Fibroblast of lung (primary cell): ENCODE results near the gene KIF1A. TPM values are rescaled to one million over a fixed set of nuclear protein-coding genes. Genes with fewer than 3 reads are reported as not detected.

Experiments
- DNase-seq, 2 donors: peaks; one replicate each; pipeline versions ENCODE4 v3.0.0 to v3.0.0-alpha.2; 2010; ENCODE audit warnings: low read depth in 2 of 2
- H2AFZ ChIP-seq: 2 replicates; pipeline ENCODE4 v1.5.1; 2012; ENCODE audit warnings: low read length, control low read depth, inconsistent platforms
- H3K27ac ChIP-seq: 2 replicates; pipeline ENCODE4 v1.5.1; 2011; ENCODE audit warnings: low read length, control low read depth; ENCODE audit not compliant: insufficient read depth
- H3K27me3 ChIP-seq: 2 replicates; pipeline ENCODE4 v1.5.1; 2011; ENCODE audit warnings: mild to moderate bottlenecking, low read length; ENCODE audit not compliant: control insufficient read depth, insufficient read depth
- H3K36me3 ChIP-seq: 2 replicates; pipeline ENCODE4 v1.5.1; 2011; ENCODE audit warnings: low read length; ENCODE audit not compliant: control insufficient read depth, insufficient read depth
- H3K4me1 ChIP-seq: 2 replicates; pipeline ENCODE4 v1.5.1; 2011; ENCODE audit warnings: low read length; ENCODE audit not compliant: control insufficient read depth, insufficient read depth; ENCODE audit errors: extremely low read depth
- H3K4me2 ChIP-seq: 2 replicates; pipeline ENCODE4 v1.5.1; 2011; ENCODE audit warnings: low read length, control low read depth; ENCODE audit not compliant: insufficient read depth; ENCODE audit errors: extremely low read depth
- H3K4me3 ChIP-seq, 4 experiments: fragments of 200-600 bp in 1 of 4; sonication (generic) in 1 of 4; replicated peaks in 1 of 4; 2 replicates each; pipeline ENCODE4 v1.5.1; 2011 to 2016; ENCODE audit warnings: low read length in 4 of 4, low read depth in 3 of 4, mild to moderate bottlenecking in 3 of 4, control low read depth in 2 of 4, inconsistent platforms in 1 of 4, mixed read lengths in 1 of 4; ENCODE audit not compliant: insufficient read depth in 1 of 4; ENCODE audit errors: control extremely low read depth in 1 of 4
- H3K79me2 ChIP-seq: 2 replicates; pipeline ENCODE4 v1.5.1; 2012; ENCODE audit warnings: mild to moderate bottlenecking, low read length, inconsistent platforms; ENCODE audit not compliant: control insufficient read depth, insufficient read depth
- H3K9ac ChIP-seq: 2 replicates; pipeline ENCODE4 v1.5.1; 2011; ENCODE audit warnings: mild to moderate bottlenecking, low read length, control low read depth; ENCODE audit not compliant: insufficient read depth
- H3K9me3 ChIP-seq: 2 replicates; pipeline ENCODE4 v1.5.1; 2012; ENCODE audit warnings: low read depth, low read length; ENCODE audit not compliant: control insufficient read depth, insufficient read depth
- H4K20me1 ChIP-seq: 2 replicates; pipeline ENCODE4 v1.5.1; 2011; ENCODE audit warnings: low read length; ENCODE audit not compliant: control insufficient read depth, insufficient read depth; ENCODE audit errors: extremely low read depth
- CTCF ChIP-seq, 2 donors: IDR thresholded peaks in 1 of 2; conservative IDR thresholded peaks in 1 of 2; 1 replicate in 1 of 2; 2 replicates in 1 of 2; pipeline ENCODE4 v1.5.1; 2011 to 2012; ENCODE audit warnings: low read length in 2 of 2, control low read depth in 1 of 2, inconsistent platforms in 1 of 2, low read depth in 1 of 2, mild to moderate bottlenecking in 1 of 2
- EZH2 ChIP-seq: IDR thresholded peaks from 2 replicates; pipeline ENCODE4 v1.5.1; 2012; ENCODE audit warnings: low read length, control low read depth, mild to moderate bottlenecking; ENCODE audit errors: missing control alignments
- polyA plus RNA-seq, 2 donors: library from polyadenylated mRNA; depleted of rRNA in 1 of 2; stranded (reverse) in 1 of 2; unstranded in 1 of 2; fragments of >200 nt; gene quantifications; 2 replicates each; pipeline ENCODE4 v1.2.1, GENCODE V29; 2011 to 2012; ENCODE audit warnings: missing spikeins in 1 of 2
- total RNA-seq: library from RNA; depleted of rRNA; stranded (reverse); fragments of >200 nt; gene quantifications from 2 replicates; pipeline ENCODE4 v1.2.1, GENCODE V29; 2014

KIF1A gene
- total and polyA plus RNA-seq, 2 donors (not counting 1 experiment from before 2014, with no cell fraction given) = 0.05 TPM; not detected in 1

GRCh38 chr2:240839152-240840143 is 19.4 kb upstream of the KIF1A start:
- H3K4me3 ChIP-seq = no peak overlapping the region

DNA sequence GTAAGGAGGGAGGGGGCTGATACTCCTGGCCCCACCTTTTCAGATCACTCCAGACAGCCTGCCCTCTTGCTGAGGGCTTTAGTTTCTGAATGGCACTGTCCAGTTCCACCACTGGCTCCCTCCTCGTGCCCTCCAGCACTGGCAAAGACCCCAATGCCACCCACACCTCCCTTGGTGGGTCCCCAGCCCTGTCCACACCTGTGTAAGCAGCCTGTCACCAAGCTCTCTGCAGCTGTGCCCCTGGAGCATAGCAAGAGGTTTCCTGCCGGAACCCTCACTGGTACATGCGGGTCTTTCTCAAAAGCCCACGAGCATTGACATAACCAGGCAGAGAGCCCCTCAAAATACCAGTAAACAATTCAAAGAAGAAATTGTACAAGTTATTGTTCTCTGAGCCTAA is 17.6 kb upstream of the KIF1A start:
- H3K4me2 ChIP-seq = no peak overlapping the region
- no peaks in the 10 kb centered on the region for H3K4me1 ChIP-seq
- no peak overlapping the region for H2AFZ ChIP-seq
- no peak overlapping the region for H3K9ac ChIP-seq
- no peaks in the 10 kb centered on the region for H3K79me2 ChIP-seq
- TF ChIP-seq CTCF (conservative IDR thresholded peaks at IDR 0.05 in 1 of 2, IDR thresholded peaks at IDR 0.05 in 1 of 2; ENCODE audit: low read depth in 1 of 2, low read length in 2 of 2) (no peak), EZH2 (no peak)
- no peak overlapping the region for H3K4me3 ChIP-seq
- no peak overlapping the region for H3K27ac ChIP-seq
- peaks cover 17% of the 10 kb centered on the region for H3K27me3 ChIP-seq
- H3K36me3 ChIP-seq = no peaks in the 10 kb centered on the region
- DNase-seq = no peak
- H3K9me3 ChIP-seq = no peaks in the 10 kb centered on the region
- no peaks in the 10 kb centered on the region for H4K20me1 ChIP-seq

More at GRCh38 chr2:240839152-240840143, 19.4 kb upstream of the KIF1A start:
- Histone ChIP-seq H3K27me3 (peaks cover 17% of the 10 kb centered on the region), H4K20me1 (no peaks in the 10 kb centered on the region), H3K36me3 (no peaks in the 10 kb centered on the region), H3K9ac (no peak overlapping the region), H2AFZ (no peak overlapping the region), H3K4me1 (no peaks in the 10 kb centered on the region), H3K9me3 (no peaks in the 10 kb centered on the region), H3K27ac (no peak overlapping the region), H3K79me2 (no peaks in the 10 kb centered on the region), H3K4me2 (no peak overlapping the region)
- peak; percentile 15 to 48 for DNase-seq
- TF ChIP-seq CTCF (conservative IDR thresholded peaks at IDR 0.05 in 1 of 2, IDR thresholded peaks at IDR 0.05 in 1 of 2; ENCODE audit: low read depth in 1 of 2, low read length in 2 of 2) = no peak
- no peak for TF ChIP-seq EZH2

GRCh38 chr2:240836781-240837467 is 16.9 kb upstream of the KIF1A start:
- Histone ChIP-seq H2AFZ (no peak overlapping the region), H3K4me2 (no peak overlapping the region), H3K4me3 (no peak overlapping the region), H3K79me2 (no peaks in the 10 kb centered on the region), H3K9me3 (no peaks in the 10 kb centered on the region), H3K4me1 (peaks cover 1% of the 10 kb centered on the region), H3K9ac (no peak overlapping the region), H3K27me3 (peaks cover 17% of the 10 kb centered on the region), H4K20me1 (no peaks in the 10 kb centered on the region), H3K27ac (no peak overlapping the region), H3K36me3 (no peaks in the 10 kb centered on the region)
- no peak for TF ChIP-seq CTCF (conservative IDR thresholded peaks at IDR 0.05 in 1 of 2, IDR thresholded peaks at IDR 0.05 in 1 of 2; ENCODE audit: low read depth in 1 of 2, low read length in 2 of 2)
- TF ChIP-seq EZH2 = peak; percentile 62
- peak; percentile 61 to 78 for DNase-seq
